SK-N-SH (cell line): ENCODE results near the gene HFE.
"Not testable (repeated sequence)": the region's sequence is repeated elsewhere in the genome, so short reads cannot be mapped to it uniquely, and the experiment has no call there.

Source experiments
- GABPA ChIP-seq: IDR thresholded peaks from 2 replicates; pipeline ENCODE4 v1.4.0; 2012; ENCODE audit warnings: low read depth, mild to moderate bottlenecking
- TAF1 ChIP-seq: IDR thresholded peaks from 2 replicates; pipeline ENCODE4 v1.6.1; 2012; ENCODE audit warnings: low read depth, mild to moderate bottlenecking, low read length, moderate library complexity, borderline replicate concordance
- TF ChIP-seq, protein P1 (sequence below): IDR thresholded peaks from 2 replicates; pipeline ENCODE4; 2012
- TF ChIP-seq, protein P2 (sequence below): IDR thresholded peaks from 2 replicates; pipeline ENCODE4 v1.4.0; 2012; ENCODE audit warnings: low read depth
- TF ChIP-seq, protein P3 (sequence below): fragments of 200-600 bp; sonication (generic); IDR thresholded peaks from 2 replicates; pipeline ENCODE4 v1.6.1; 2017; ENCODE audit warnings: antibody characterized with exemption, mild to moderate bottlenecking, moderate library complexity

DNA sequence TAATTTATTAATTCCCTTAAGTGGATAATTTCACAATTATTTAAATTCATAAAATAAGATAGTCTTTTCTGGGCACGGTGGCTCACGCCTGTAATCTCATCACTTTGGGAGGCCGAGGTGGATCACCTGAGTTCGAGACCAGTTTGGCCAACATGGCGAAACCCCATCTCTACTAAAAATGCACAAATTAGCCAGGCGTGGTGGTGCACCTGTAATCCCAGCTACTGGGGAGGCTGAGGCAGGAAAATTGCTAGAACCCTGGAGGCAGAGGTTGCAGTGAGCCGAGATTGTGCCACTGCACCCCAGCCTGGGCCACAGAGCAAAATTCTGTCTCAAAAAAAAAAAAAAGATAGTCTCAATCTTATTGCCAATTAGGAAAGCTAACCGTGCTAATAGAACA, 32.9 kb downstream of the HFE start:
- TF ChIP-seq TAF1, GABPA: not testable (repeated sequence)
- TF ChIP-seq, protein P1, sequence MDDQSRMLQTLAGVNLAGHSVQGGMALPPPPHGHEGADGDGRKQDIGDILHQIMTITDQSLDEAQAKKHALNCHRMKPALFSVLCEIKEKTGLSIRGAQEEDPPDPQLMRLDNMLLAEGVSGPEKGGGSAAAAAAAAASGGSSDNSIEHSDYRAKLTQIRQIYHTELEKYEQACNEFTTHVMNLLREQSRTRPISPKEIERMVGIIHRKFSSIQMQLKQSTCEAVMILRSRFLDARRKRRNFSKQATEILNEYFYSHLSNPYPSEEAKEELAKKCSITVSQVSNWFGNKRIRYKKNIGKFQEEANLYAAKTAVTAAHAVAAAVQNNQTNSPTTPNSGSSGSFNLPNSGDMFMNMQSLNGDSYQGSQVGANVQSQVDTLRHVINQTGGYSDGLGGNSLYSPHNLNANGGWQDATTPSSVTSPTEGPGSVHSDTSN = not testable (repeated sequence)
- TF ChIP-seq, protein P2, sequence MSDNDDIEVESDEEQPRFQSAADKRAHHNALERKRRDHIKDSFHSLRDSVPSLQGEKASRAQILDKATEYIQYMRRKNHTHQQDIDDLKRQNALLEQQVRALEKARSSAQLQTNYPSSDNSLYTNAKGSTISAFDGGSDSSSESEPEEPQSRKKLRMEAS = not testable (repeated sequence)
- TF ChIP-seq, protein P3, sequence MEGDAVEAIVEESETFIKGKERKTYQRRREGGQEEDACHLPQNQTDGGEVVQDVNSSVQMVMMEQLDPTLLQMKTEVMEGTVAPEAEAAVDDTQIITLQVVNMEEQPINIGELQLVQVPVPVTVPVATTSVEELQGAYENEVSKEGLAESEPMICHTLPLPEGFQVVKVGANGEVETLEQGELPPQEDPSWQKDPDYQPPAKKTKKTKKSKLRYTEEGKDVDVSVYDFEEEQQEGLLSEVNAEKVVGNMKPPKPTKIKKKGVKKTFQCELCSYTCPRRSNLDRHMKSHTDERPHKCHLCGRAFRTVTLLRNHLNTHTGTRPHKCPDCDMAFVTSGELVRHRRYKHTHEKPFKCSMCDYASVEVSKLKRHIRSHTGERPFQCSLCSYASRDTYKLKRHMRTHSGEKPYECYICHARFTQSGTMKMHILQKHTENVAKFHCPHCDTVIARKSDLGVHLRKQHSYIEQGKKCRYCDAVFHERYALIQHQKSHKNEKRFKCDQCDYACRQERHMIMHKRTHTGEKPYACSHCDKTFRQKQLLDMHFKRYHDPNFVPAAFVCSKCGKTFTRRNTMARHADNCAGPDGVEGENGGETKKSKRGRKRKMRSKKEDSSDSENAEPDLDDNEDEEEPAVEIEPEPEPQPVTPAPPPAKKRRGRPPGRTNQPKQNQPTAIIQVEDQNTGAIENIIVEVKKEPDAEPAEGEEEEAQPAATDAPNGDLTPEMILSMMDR = not testable (repeated sequence)
